GM10266 (cell line): ENCODE results near the gene FBLIM1.
"Not testable (repeated sequence)": the region's sequence is repeated elsewhere in the genome, so short reads cannot be mapped to it uniquely, and the experiment has no call there.

Experiments
- DNase-seq: peaks from one replicate; pipeline ENCODE4 v3.0.0; 2012; ENCODE audit errors: extremely low spot score
- CTCF ChIP-seq: IDR thresholded peaks from 2 replicates; pipeline ENCODE4 v1.5.1; 2012; ENCODE audit warnings: mild to moderate bottlenecking, low read depth; ENCODE audit not compliant: control insufficient read depth, insufficient read depth; ENCODE audit errors: missing control alignments

Gene FBLIM1

GRCh38 chr1:15803380-15803779 is 44.8 kb downstream of the FBLIM1 start:
- DNase-seq: peak; percentile 49
- TF ChIP-seq CTCF: peak; percentile 46

GRCh38 chr1:15804060-15804459 is 45.5 kb downstream of the FBLIM1 start:
- TF ChIP-seq CTCF: no peak
- no peak for DNase-seq

GRCh38 chr1:15807121-15807520 is 48.5 kb downstream of the FBLIM1 start:
- TF ChIP-seq CTCF: no peak
- no peak for DNase-seq

GRCh38 chr1:15807549-15807948 is 49.0 kb downstream of the FBLIM1 start, which contains the start of gene UQCRHL:
UQCRHL (minus strand) TSS chr1:15807649; CDS start chr1:15807649, 0 bp downstream.
- not testable (repeated sequence) for DNase-seq

- no peak for TF ChIP-seq CTCF
- DNase-seq: no peak
These were observed 50.4 kb downstream of the FBLIM1 start for GRCh38 chr1:15808955-15809354.

- no peak for TF ChIP-seq CTCF
- DNase-seq: no peak
These were observed 51.5 kb downstream of the FBLIM1 start for GRCh38 chr1:15810073-15810472.

- DNase-seq: no peak
- no peak for TF ChIP-seq CTCF
These were observed 58.1 kb downstream of the FBLIM1 start for GRCh38 chr1:15816674-15817073.

GRCh38 chr1:15820478-15820877 is 61.9 kb downstream of the FBLIM1 start:
- TF ChIP-seq CTCF: no peak
- no peak for DNase-seq
